GM23338 (cell line): ENCODE measurements around the gene SLC9A9. TPM values are rescaled to one million over a fixed set of nuclear protein-coding genes. Genes with fewer than 3 reads are reported as not detected.

Experiments used
- ATAC-seq: fragments of 200-7000 bp; cut with Tn5 transposase; 3 replicates; pipeline ENCODE4 v1.9.1; 2020
- DNase-seq: peaks from one replicate; pipeline ENCODE4 v3.0.0-alpha.2; 2015; ENCODE audit warnings: low spot score
- H2AFZ ChIP-seq: fragments of 200-600 bp; sonication (generic); 2 replicates; pipeline ENCODE4 v1.8.0; 2016; ENCODE audit warnings: antibody characterized with exemption, mild to moderate bottlenecking, moderate library complexity
- H3F3A ChIP-seq: fragments of 200-600 bp; sonication (generic); replicated peaks from 2 replicates; pipeline ENCODE4 v1.8.0; 2017; ENCODE audit warnings: antibody characterized with exemption, mixed run types, low read depth
- H3K27ac ChIP-seq: fragments of 200-600 bp; sonication (generic); 2 replicates; pipeline ENCODE4 v1.6.1; 2016; ENCODE audit warnings: low read depth
- H3K27me3 ChIP-seq: fragments of 200-600 bp; sonication (generic); 2 replicates; pipeline ENCODE4 v1.8.0; 2016; ENCODE audit warnings: mild to moderate bottlenecking, mixed run types, moderate library complexity; ENCODE audit not compliant: insufficient read depth
- H3K36me3 ChIP-seq: fragments of 200-600 bp; sonication (generic); 2 replicates; pipeline ENCODE4 v1.8.0; 2016; ENCODE audit warnings: mild to moderate bottlenecking; ENCODE audit not compliant: insufficient read depth
- H3K4me1 ChIP-seq: fragments of 200-600 bp; sonication (generic); 2 replicates; pipeline ENCODE4 v1.8.0; 2016; ENCODE audit warnings: mild to moderate bottlenecking, moderate library complexity; ENCODE audit not compliant: insufficient read depth
- H3K4me2 ChIP-seq: fragments of 200-600 bp; sonication (generic); 2 replicates; pipeline ENCODE4 v1.7.1; 2017; ENCODE audit warnings: mixed run types
- H3K4me3 ChIP-seq: fragments of 200-600 bp; sonication (generic); 2 replicates; pipeline ENCODE4 v1.6.1; 2016; ENCODE audit warnings: mixed run types
- H3K79me2 ChIP-seq: fragments of 200-600 bp; sonication (generic); replicated peaks from 2 replicates; pipeline ENCODE4 v1.8.0; 2017; ENCODE audit warnings: mild to moderate bottlenecking; ENCODE audit not compliant: insufficient read depth
- H3K9me2 ChIP-seq: fragments of 200-600 bp; sonication (generic); 2 replicates; pipeline ENCODE4 v1.8.0; 2017; ENCODE audit not compliant: insufficient read depth
- H4K20me1 ChIP-seq: fragments of 200-600 bp; sonication (generic); replicated peaks from 2 replicates; pipeline ENCODE4 v1.8.0; 2017; ENCODE audit warnings: mild to moderate bottlenecking; ENCODE audit not compliant: insufficient read depth
- H3K27ac Mint-ChIP-seq: 2 replicates; pipeline ENCODE4 v1.8.0; 2020; ENCODE audit warnings: inconsistent platforms, mild to moderate bottlenecking, moderate library complexity, mixed read lengths
- H3K27me3 Mint-ChIP-seq: 3 replicates; pipeline ENCODE4 v1.8.0; 2022; ENCODE audit warnings: low read depth, mild to moderate bottlenecking, moderate library complexity, mixed read lengths, inconsistent platforms; ENCODE audit not compliant: insufficient read depth, poor library complexity
- H3K36me3 Mint-ChIP-seq: 3 replicates; pipeline ENCODE4 v1.8.0; 2021; ENCODE audit warnings: low read depth, mild to moderate bottlenecking, inconsistent platforms, moderate library complexity, mixed read lengths
- H3K4me1 Mint-ChIP-seq: 3 replicates; pipeline ENCODE4 v1.8.0; 2020; ENCODE audit warnings: mild to moderate bottlenecking, inconsistent platforms, mixed read lengths
- H3K4me3 Mint-ChIP-seq: 3 replicates; pipeline ENCODE4 v1.8.0; 2021; ENCODE audit warnings: moderate library complexity, mild to moderate bottlenecking, inconsistent platforms, mixed read lengths
- H3K9me3 Mint-ChIP-seq: 3 replicates; pipeline ENCODE4 v1.8.0; 2020; ENCODE audit warnings: moderate library complexity, mild to moderate bottlenecking, inconsistent platforms, mixed read lengths
- EZH2 ChIP-seq: fragments of 200-600 bp; sonication (generic); IDR thresholded peaks from one replicate; pipeline ENCODE4 v1.8.0; 2017; ENCODE audit warnings: antibody characterized with exemption, mild to moderate bottlenecking, low read depth; ENCODE audit not compliant: unreplicated experiment
- EZH2phosphoT487 ChIP-seq: fragments of 200-600 bp; sonication (generic); IDR thresholded peaks from one replicate; pipeline ENCODE4 v1.8.1; 2018; ENCODE audit warnings: antibody characterized with exemption; ENCODE audit not compliant: unreplicated experiment
- JUNB ChIP-seq: IDR thresholded peaks from one replicate; pipeline ENCODE4 v1.6.1; 2016; ENCODE audit warnings: antibody characterized with exemption; ENCODE audit not compliant: unreplicated experiment
- POLR2AphosphoS5 ChIP-seq: IDR thresholded peaks from 2 replicates; pipeline ENCODE4 v1.6.1; 2016; ENCODE audit warnings: antibody characterized with exemption, low read depth
- STAT1 ChIP-seq: IDR thresholded peaks from one replicate; pipeline ENCODE4 v1.6.1; 2016; ENCODE audit warnings: antibody characterized with exemption; ENCODE audit not compliant: unreplicated experiment
- ZNF114 ChIP-seq: fragments of 250-450 bp; sonication (Bioruptor Pico); IDR thresholded peaks from 2 replicates; pipeline ENCODE4 v1.5.0; 2020; ENCODE audit warnings: mild to moderate bottlenecking, moderate library complexity
- ZNF331 ChIP-seq: fragments of 250-450 bp; sonication (Bioruptor Pico); IDR thresholded peaks from 2 replicates; pipeline ENCODE4 v1.5.0; 2020; ENCODE audit warnings: low read depth, mild to moderate bottlenecking, moderate library complexity
- polyA plus RNA-seq: library from polyadenylated mRNA; unstranded; fragments of >200 nt; fragmentation: Nextera tagmentation; extraction: Ambion mirVana; gene quantifications from 2 replicates; pipeline ENCODE4 v1.2.1, GENCODE V29; 2016
- total RNA-seq: library from RNA; depleted of rRNA; stranded (reverse); fragments of >200 nt; shearing (Covaris generic); gene quantifications from 2 replicates; pipeline ENCODE4 v1.2.3, GENCODE V29; 2014
- TF ChIP-seq, protein P1 (sequence below): IDR thresholded peaks from 2 replicates; pipeline ENCODE4 v1.6.1; 2016; ENCODE audit warnings: antibody characterized with exemption
- TF ChIP-seq, protein P2 (sequence below), 2 experiments: fragments of 200-600 bp in 1 of 2; sonication (generic) in 1 of 2; conservative IDR thresholded peaks; 2 replicates each; pipeline versions ENCODE4 v1.5.1 to v1.6.1; 2016 to 2017; ENCODE audit warnings: antibody characterized with exemption in 2 of 2, low read depth in 2 of 2, mild to moderate bottlenecking in 2 of 2, moderate library complexity in 1 of 2
- TF ChIP-seq, protein P3 (sequence below): IDR thresholded peaks from one replicate; pipeline ENCODE4 v1.6.1; 2018; ENCODE audit warnings: antibody characterized with exemption; ENCODE audit not compliant: unreplicated experiment

SLC9A9 gene
- total and polyA plus RNA-seq, 2 experiments from 2014 or later = 1.3 to 1.6 TPM

DNA sequence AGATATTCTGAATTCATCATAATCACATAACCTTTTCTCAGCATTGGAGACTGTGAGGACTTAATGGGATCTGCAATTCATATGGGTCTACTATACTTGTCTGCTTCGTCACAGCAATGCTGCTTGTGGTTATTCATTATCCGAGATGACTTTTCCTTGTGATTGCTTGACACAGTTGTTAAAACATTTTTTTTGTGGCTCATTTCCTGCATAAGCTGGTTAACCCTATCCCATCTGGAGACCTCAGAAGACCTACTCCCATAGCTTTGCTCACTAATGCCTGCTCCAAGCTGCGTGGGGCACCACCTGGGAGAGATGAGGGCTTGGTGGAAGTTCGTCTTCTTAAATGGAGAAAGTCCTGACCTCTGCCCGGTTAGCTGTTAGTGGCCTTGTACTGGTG, 367.9 kb downstream of the SLC9A9 start:
- H2AFZ ChIP-seq = no peak overlapping the region; the same call in 1 of the 2 replicates

DNA sequence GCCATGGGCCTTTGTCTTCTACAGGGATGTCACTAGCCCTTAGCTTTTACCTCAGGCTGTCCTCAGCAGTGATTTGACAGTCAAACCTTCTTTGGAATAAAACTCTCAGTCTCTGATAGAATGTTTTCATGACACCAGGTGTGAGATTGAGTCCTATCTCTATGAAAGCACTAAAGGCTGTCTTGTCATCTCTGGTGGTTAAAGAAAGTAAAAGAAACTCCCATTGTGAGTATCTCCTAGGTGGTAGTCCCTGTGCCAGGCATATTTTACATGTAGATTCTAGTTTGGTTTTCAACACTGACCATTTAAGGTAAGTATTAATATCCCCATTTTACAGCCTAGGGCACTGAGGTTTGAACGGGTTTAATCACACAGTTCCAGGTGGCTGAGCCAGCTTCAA, 368.5 kb downstream of the SLC9A9 start:
- H3K27ac Mint-ChIP-seq = no peak overlapping the region
- H2AFZ ChIP-seq = no peak overlapping the region
- no peaks in the 10 kb centered on the region for H3K27me3 ChIP-seq
- H4K20me1 ChIP-seq = no peaks in the 10 kb centered on the region
- no peaks in the 10 kb centered on the region for H3F3A ChIP-seq
- no peak for ATAC-seq
- no peak overlapping the region for H3K4me2 ChIP-seq
- peaks cover under 1% of the 10 kb centered on the region for H3K27me3 Mint-ChIP-seq
- H3K4me1 ChIP-seq = peaks cover 9% of the 10 kb centered on the region
- peaks cover 12% of the 10 kb centered on the region for H3K4me1 Mint-ChIP-seq
- no peak overlapping the region for H3K4me3 ChIP-seq
- H3K79me2 ChIP-seq = no peaks in the 10 kb centered on the region
- H3K4me3 Mint-ChIP-seq = no peak overlapping the region
- H3K9me2 ChIP-seq = peaks cover 7% of the 10 kb centered on the region
- no peak for DNase-seq
- no peaks in the 10 kb centered on the region for H3K36me3 Mint-ChIP-seq
- H3K9me3 Mint-ChIP-seq = no peaks in the 10 kb centered on the region
- H3K36me3 ChIP-seq = no peaks in the 10 kb centered on the region
- no peak overlapping the region for H3K27ac ChIP-seq
- TF ChIP-seq EZH2 (no peak), JUNB (no peak), STAT1 (no peak), ZNF114 (CRISPR knock-in tag) (no peak), EZH2phosphoT487 (no peak), ZNF331 (no peak), POLR2AphosphoS5 (no peak)
- TF ChIP-seq, protein P1, sequence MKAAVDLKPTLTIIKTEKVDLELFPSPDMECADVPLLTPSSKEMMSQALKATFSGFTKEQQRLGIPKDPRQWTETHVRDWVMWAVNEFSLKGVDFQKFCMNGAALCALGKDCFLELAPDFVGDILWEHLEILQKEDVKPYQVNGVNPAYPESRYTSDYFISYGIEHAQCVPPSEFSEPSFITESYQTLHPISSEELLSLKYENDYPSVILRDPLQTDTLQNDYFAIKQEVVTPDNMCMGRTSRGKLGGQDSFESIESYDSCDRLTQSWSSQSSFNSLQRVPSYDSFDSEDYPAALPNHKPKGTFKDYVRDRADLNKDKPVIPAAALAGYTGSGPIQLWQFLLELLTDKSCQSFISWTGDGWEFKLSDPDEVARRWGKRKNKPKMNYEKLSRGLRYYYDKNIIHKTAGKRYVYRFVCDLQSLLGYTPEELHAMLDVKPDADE = no peak
- TF ChIP-seq, protein P2, sequence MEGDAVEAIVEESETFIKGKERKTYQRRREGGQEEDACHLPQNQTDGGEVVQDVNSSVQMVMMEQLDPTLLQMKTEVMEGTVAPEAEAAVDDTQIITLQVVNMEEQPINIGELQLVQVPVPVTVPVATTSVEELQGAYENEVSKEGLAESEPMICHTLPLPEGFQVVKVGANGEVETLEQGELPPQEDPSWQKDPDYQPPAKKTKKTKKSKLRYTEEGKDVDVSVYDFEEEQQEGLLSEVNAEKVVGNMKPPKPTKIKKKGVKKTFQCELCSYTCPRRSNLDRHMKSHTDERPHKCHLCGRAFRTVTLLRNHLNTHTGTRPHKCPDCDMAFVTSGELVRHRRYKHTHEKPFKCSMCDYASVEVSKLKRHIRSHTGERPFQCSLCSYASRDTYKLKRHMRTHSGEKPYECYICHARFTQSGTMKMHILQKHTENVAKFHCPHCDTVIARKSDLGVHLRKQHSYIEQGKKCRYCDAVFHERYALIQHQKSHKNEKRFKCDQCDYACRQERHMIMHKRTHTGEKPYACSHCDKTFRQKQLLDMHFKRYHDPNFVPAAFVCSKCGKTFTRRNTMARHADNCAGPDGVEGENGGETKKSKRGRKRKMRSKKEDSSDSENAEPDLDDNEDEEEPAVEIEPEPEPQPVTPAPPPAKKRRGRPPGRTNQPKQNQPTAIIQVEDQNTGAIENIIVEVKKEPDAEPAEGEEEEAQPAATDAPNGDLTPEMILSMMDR (conservative IDR thresholded peaks at IDR 0.05; ENCODE audit: low read depth in 2 of 2) = no peak

More for the DNA sequence above, 367.9 kb downstream of the SLC9A9 start:
- ATAC-seq = no peak
- no peaks in the 10 kb centered on the region for H4K20me1 ChIP-seq
- no peaks in the 10 kb centered on the region for H3K9me3 Mint-ChIP-seq
- H3K4me3 Mint-ChIP-seq = no peak overlapping the region
- TF ChIP-seq, protein P1 = no peak
- no peak for TF ChIP-seq EZH2
- TF ChIP-seq, protein P3, sequence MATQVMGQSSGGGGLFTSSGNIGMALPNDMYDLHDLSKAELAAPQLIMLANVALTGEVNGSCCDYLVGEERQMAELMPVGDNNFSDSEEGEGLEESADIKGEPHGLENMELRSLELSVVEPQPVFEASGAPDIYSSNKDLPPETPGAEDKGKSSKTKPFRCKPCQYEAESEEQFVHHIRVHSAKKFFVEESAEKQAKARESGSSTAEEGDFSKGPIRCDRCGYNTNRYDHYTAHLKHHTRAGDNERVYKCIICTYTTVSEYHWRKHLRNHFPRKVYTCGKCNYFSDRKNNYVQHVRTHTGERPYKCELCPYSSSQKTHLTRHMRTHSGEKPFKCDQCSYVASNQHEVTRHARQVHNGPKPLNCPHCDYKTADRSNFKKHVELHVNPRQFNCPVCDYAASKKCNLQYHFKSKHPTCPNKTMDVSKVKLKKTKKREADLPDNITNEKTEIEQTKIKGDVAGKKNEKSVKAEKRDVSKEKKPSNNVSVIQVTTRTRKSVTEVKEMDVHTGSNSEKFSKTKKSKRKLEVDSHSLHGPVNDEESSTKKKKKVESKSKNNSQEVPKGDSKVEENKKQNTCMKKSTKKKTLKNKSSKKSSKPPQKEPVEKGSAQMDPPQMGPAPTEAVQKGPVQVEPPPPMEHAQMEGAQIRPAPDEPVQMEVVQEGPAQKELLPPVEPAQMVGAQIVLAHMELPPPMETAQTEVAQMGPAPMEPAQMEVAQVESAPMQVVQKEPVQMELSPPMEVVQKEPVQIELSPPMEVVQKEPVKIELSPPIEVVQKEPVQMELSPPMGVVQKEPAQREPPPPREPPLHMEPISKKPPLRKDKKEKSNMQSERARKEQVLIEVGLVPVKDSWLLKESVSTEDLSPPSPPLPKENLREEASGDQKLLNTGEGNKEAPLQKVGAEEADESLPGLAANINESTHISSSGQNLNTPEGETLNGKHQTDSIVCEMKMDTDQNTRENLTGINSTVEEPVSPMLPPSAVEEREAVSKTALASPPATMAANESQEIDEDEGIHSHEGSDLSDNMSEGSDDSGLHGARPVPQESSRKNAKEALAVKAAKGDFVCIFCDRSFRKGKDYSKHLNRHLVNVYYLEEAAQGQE = no peak
- TF ChIP-seq, protein P2 (conservative IDR thresholded peaks at IDR 0.05; ENCODE audit: low read depth in 2 of 2) = no peak
- TF ChIP-seq EZH2phosphoT487 = no peak
- H3K27ac Mint-ChIP-seq = no peak overlapping the region
- peaks cover 16% of the 10 kb centered on the region for H3K4me1 Mint-ChIP-seq
- H3K27me3 Mint-ChIP-seq = no peaks in the 10 kb centered on the region
- H3K36me3 ChIP-seq = no peaks in the 10 kb centered on the region
- H3K9me2 ChIP-seq = peaks cover 7% of the 10 kb centered on the region
- no peak overlapping the region for H3K4me2 ChIP-seq
- H3K27ac ChIP-seq = no peak overlapping the region
- H3K27me3 ChIP-seq = no peaks in the 10 kb centered on the region
- H3K36me3 Mint-ChIP-seq = no peaks in the 10 kb centered on the region
- no peak for DNase-seq
- no peak overlapping the region for H3K4me3 ChIP-seq
- H3K4me1 ChIP-seq = peaks cover 9% of the 10 kb centered on the region
- H3F3A ChIP-seq = no peaks in the 10 kb centered on the region
- H3K79me2 ChIP-seq = no peaks in the 10 kb centered on the region
